GM13976 (cell line): ENCODE results near the gene DHRS13.

Source experiments
- DNase-seq: peaks from one replicate; pipeline ENCODE4 v3.0.0; 2012; ENCODE audit warnings: low spot score
- in situ Hi-C: fragments of 300-500 bp; cut with MboI; formaldehyde crosslinking; loops from one replicate; pipeline ENCODE4 v1.12.0; 2022; ENCODE audit warnings: low sequenced_read_pairs, mixed read lengths, inconsistent platforms; ENCODE audit not compliant: unreplicated experiment
- TF ChIP-seq, protein P1 (sequence below): IDR thresholded peaks from 2 replicates; pipeline ENCODE4 v1.5.1; 2012; ENCODE audit warnings: borderline replicate concordance, mild to moderate bottlenecking; ENCODE audit not compliant: insufficient read depth; ENCODE audit errors: extremely low read depth, missing control alignments, control extremely low read depth

The DHRS13 gene

DNA sequence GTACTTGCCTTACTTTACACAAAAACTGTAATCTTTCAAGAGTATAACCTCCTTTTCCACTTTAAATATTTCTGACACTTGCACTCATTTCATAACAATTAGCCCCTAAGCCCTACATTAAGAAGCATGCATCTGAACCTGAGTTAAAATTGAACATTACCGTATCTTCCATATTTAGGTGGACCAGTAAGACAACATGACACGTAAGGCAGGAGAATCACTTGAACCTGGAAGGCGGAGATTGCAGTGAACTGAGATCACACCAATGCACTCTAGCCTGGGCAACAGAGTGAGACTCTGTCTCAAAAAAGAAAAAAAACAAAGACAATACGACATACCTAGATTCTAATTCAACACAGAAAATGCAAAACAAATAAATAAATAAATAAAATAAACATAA, 41.5 kb upstream of the DHRS13 start:
- TF ChIP-seq, protein P1, sequence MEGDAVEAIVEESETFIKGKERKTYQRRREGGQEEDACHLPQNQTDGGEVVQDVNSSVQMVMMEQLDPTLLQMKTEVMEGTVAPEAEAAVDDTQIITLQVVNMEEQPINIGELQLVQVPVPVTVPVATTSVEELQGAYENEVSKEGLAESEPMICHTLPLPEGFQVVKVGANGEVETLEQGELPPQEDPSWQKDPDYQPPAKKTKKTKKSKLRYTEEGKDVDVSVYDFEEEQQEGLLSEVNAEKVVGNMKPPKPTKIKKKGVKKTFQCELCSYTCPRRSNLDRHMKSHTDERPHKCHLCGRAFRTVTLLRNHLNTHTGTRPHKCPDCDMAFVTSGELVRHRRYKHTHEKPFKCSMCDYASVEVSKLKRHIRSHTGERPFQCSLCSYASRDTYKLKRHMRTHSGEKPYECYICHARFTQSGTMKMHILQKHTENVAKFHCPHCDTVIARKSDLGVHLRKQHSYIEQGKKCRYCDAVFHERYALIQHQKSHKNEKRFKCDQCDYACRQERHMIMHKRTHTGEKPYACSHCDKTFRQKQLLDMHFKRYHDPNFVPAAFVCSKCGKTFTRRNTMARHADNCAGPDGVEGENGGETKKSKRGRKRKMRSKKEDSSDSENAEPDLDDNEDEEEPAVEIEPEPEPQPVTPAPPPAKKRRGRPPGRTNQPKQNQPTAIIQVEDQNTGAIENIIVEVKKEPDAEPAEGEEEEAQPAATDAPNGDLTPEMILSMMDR, result no peak

DNA sequence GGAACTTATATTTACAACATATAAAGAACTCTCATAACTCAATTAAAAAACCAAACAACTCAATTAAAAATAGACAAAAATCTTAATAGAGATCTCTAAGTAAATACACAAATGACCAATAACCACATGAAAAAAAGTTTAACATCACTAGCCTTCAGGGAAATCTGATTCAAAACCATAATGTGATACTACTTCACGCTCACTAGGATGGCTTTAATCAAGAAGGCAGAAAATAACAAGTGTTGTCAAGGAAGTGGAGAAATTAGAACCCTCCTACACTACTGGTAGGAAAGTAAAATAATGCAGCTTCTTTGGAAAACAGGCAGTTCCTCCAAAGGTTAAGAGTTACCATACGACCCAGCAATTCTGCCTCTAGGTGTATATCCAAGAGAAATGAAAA, 40.0 kb upstream of the DHRS13 start:
- no peak for DNase-seq
- TF ChIP-seq, protein P1, result no peak
- in situ Hi-C loops, result no loop called here

More for the DNA sequence above, 41.5 kb upstream of the DHRS13 start:
- in situ Hi-C loops, result no loop called here
- DNase-seq, result no peak

DNA sequence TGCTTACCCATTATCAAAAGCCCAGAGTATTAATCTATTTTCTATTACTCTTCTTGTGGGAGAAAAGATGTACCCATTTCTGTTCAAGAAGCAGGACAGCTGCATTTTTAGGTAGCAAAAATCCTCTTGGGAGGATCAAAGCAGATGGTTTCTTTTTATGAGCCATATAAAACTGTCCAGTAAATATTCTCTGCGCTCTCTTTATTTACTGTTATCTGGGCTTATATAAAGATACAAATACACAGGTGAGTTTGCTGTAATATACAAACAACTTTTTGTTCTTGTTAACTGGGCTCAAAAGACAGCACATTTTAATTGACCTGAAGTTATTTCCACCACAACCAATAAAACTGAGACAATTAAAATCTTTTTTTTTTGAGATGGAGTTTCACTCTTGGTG, 38.4 kb upstream of the DHRS13 start:
- in situ Hi-C loops, result no loop called here
- TF ChIP-seq, protein P1, result no peak

DNA sequence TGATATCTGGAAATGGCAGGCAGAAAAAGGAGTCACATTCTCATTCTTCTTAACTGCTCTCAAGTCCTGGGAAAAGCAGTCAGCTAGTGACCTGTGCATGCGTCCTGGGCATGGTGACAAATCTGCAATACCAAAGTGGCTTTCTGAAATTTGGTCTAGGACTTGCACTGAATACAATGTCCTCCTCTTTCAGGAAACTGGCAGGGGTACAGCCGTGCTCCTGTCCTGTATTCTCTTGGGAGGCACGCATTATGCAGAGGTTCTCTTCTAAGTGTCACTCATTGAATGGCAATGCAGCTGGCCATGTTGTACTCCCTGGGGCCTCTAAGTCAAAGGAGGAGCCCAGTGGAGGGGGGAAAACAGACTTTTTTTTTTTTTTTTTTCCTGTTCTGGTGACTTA, 37.8 kb upstream of the DHRS13 start:
- DNase-seq, result no peak
- in situ Hi-C loops, result no loop called here
- TF ChIP-seq, protein P1, result no peak

More for the DNA sequence above, 38.4 kb upstream of the DHRS13 start:
- DNase-seq, result no peak

DNA sequence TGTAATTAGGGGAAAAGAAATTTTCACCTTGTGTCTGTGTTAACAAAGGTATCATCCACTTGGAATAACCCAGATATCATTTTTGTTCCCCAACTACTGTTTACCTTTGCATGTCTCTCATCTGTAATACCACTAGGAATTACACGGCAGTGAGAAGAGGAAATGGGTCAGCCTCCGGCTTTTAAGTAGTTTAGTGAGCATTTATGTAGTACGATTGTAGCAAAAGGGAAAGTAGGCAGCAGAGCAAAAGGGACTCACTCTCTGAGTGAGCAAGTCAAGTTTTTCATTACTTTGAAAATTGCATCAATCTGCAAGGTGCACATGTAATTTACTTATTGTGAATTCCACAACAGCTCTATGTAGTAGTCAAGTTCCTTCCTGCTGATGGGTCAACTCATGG, 37.3 kb upstream of the DHRS13 start:
- no peak for DNase-seq
- TF ChIP-seq, protein P1, result no peak
- in situ Hi-C loops, result no loop called here

DNA sequence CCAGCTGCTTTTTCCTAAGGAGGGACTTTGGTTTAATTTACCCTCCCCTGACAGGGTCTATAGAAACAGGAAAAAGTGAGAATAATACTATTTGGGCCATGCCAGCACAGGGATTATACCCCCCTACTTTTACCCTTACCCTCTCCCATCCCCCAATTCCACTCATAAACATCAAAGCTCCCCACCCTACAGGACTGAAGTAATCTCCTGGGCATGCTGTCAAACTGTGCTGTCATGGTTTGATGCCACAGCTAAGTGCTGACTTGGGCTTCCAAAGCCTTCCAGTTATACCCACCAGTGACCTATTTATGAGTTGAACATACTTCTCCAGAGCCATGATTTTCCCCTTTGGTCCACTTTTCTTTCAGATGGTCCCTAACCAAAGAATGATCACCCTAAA, 35.7 kb upstream of the DHRS13 start:
- no peak for DNase-seq
- in situ Hi-C loops, result no loop called here
- TF ChIP-seq, protein P1, result no peak
